SK-N-SH (cell line): ENCODE results near the gene KLHDC9.

Experiments
- CTCF ChIP-seq: fragments of 200-600 bp; sonication (generic); IDR thresholded peaks from 2 replicates; pipeline ENCODE4 v1.6.1; 2017; ENCODE audit warnings: antibody characterized with exemption, mild to moderate bottlenecking, moderate library complexity
- EP300 ChIP-seq, 2 experiments: IDR thresholded peaks; 2 replicates each; pipeline versions ENCODE4 v1.4.0 to v1.6.1; 2012; ENCODE audit warnings: borderline replicate concordance in 1 of 2, low read depth in 1 of 2, low read length in 1 of 2
- FOXJ3 ChIP-seq: sonication (generic); formaldehyde crosslinking; IDR thresholded peaks from 2 replicates; pipeline ENCODE4 v1.5.1; 2020; ENCODE audit warnings: mild to moderate bottlenecking, missing genetic modification reagents
- JUND ChIP-seq: IDR thresholded peaks from 2 replicates; pipeline ENCODE4 v1.4.0; 2012
- NRF1 ChIP-seq: IDR thresholded peaks from 2 replicates; pipeline ENCODE4 v1.6.1; 2012; ENCODE audit warnings: low read depth, mild to moderate bottlenecking, low read length
- POLR2AphosphoS5 ChIP-seq: IDR thresholded peaks from 2 replicates; pipeline ENCODE4 v1.6.1; 2012; ENCODE audit warnings: low read depth, low read length
- RAD21 ChIP-seq: IDR thresholded peaks from 2 replicates; pipeline ENCODE4 v1.6.1; 2012; ENCODE audit warnings: mild to moderate bottlenecking, low read length
- RCOR1 ChIP-seq: fragments of 150-350 bp; IDR thresholded peaks from 2 replicates; pipeline ENCODE4 v1.6.1; 2017; ENCODE audit warnings: antibody characterized with exemption, low read length
- SMC3 ChIP-seq: IDR thresholded peaks from 2 replicates; pipeline ENCODE4 v1.6.1; 2012; ENCODE audit warnings: low read depth, low read length, improper control_type of control experiment
- TAF1 ChIP-seq: IDR thresholded peaks from 2 replicates; pipeline ENCODE4 v1.6.1; 2012; ENCODE audit warnings: low read depth, mild to moderate bottlenecking, low read length, moderate library complexity, borderline replicate concordance
- TCF12 ChIP-seq: IDR thresholded peaks from 2 replicates; pipeline ENCODE4 v1.4.0; 2012

- TF ChIP-seq CTCF (no peak), TAF1 (no peak), POLR2AphosphoS5 (no peak), EP300 (IDR thresholded peaks at IDR 0.05; ENCODE audit: borderline replicate concordance in 1 of 2, low read depth in 1 of 2, low read length in 1 of 2) (no peak), SMC3 (no peak), RAD21 (no peak), NRF1 (no peak), TCF12 (no peak), FOXJ3 (CRISPR knock-in tag) (no peak), JUND (0 out of 2 replicates have a peak, but pooled peaks have one; percentile 9), RCOR1 (no peak)
These were observed 15.0 kb upstream of the KLHDC9 start for GRCh38 chr1:161082996-161083747.
